ENCODE data around the gene KLF1. TPM values are rescaled to one million over a fixed set of nuclear protein-coding genes. Genes with fewer than 3 reads are reported as not detected.
"Not testable (repeated sequence)": the region's sequence is repeated elsewhere in the genome, so short reads cannot be mapped to it uniquely, and the experiment has no call there.

Gene KLF1
- total RNA-seq, 2 donors from 2014 or later = 0.26 TPM; not detected in 1

DNA sequence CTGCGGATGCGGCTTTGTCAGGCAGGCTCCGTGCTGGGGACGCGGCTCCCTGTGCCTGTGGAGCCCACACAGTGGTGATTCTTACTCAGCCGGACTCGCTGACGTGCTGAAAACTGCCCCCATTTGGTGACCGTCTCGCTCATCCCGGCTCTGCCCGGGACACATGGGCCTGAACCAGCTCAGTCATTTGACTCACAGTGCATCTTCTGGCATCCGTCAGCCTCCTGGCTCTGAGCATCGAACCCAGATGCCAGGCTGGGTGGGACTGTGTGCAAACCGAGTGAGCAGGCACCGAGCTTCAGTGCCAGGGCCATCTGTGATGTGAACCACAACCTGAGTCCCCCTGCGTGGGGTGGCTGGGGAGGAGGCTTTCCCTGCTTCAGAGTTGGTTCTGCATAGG lies 9.5 kb upstream of the KLF1 start:
- H3K9me3 ChIP-seq = no peaks in the 10 kb centered on the region
- peaks cover 15% of the 10 kb centered on the region for H3K36me3 ChIP-seq
- H3K27ac ChIP-seq = no peak overlapping the region
- TF ChIP-seq, protein P1, sequence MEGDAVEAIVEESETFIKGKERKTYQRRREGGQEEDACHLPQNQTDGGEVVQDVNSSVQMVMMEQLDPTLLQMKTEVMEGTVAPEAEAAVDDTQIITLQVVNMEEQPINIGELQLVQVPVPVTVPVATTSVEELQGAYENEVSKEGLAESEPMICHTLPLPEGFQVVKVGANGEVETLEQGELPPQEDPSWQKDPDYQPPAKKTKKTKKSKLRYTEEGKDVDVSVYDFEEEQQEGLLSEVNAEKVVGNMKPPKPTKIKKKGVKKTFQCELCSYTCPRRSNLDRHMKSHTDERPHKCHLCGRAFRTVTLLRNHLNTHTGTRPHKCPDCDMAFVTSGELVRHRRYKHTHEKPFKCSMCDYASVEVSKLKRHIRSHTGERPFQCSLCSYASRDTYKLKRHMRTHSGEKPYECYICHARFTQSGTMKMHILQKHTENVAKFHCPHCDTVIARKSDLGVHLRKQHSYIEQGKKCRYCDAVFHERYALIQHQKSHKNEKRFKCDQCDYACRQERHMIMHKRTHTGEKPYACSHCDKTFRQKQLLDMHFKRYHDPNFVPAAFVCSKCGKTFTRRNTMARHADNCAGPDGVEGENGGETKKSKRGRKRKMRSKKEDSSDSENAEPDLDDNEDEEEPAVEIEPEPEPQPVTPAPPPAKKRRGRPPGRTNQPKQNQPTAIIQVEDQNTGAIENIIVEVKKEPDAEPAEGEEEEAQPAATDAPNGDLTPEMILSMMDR (IDR thresholded peaks at IDR 0.05) = no peak
- H3K27me3 ChIP-seq = no peaks in the 10 kb centered on the region
- H3K4me1 ChIP-seq = peaks cover 0 to 11% of the 10 kb centered on the region in 2 donors
- DNase-seq (ENCODE audit: low spot score) = no peak
- no peak overlapping the region for H3K4me3 ChIP-seq

- no peaks in the 10 kb centered on the region for H3K27me3 ChIP-seq
- H3K36me3 ChIP-seq = peaks cover 15% of the 10 kb centered on the region
- H3K4me1 ChIP-seq = peaks cover 0 to 17% of the 10 kb centered on the region in 2 donors
- H3K9me3 ChIP-seq = no peaks in the 10 kb centered on the region
- no peak overlapping the region for H3K27ac ChIP-seq
- DNase-seq (ENCODE audit: low spot score) = no peak
- H3K4me3 ChIP-seq = no peak overlapping the region
- TF ChIP-seq, protein P1 (IDR thresholded peaks at IDR 0.05) = no peak
These were observed 6.6 kb upstream of the KLF1 start for GRCh38 chr19:12893582-12893981.

GRCh38 chr19:12891553-12892021 lies 4.6 kb upstream of the KLF1 start:
- no peaks in the 10 kb centered on the region for H3K27me3 ChIP-seq
- H3K36me3 ChIP-seq = peaks cover 4% of the 10 kb centered on the region
- peak overlapping the region; percentile 50 to 91 for H3K4me3 ChIP-seq
- no peaks in the 10 kb centered on the region for H3K9me3 ChIP-seq
- peak overlapping the region in 1 of 2 donors; percentile 75 for H3K27ac ChIP-seq
- TF ChIP-seq, protein P1 (IDR thresholded peaks at IDR 0.05) = no peak
- DNase-seq (ENCODE audit: low spot score) = no peak
- H3K4me1 ChIP-seq = peaks cover 0 to 17% of the 10 kb centered on the region in 2 donors

- Histone ChIP-seq H3K9me3 (no peaks in the 10 kb centered on the region), H3K27ac (peak within 1 kb of the TSS; percentile 62 to 75), H3K4me1 (peaks cover 0 to 20% of the 10 kb centered on the region in 2 donors), H3K36me3 (peaks cover 2% of the 10 kb centered on the region), H3K4me3 (peak within 1 kb of the TSS; percentile 50 to 91), H3K27me3 (peaks cover 0 to under 1% of the 10 kb centered on the region in 2 donors)
- TF ChIP-seq, protein P1 (IDR thresholded peaks at IDR 0.05) = no peak
- DNase-seq (ENCODE audit: low spot score) = peak; percentile 99
These were observed 4.0 kb upstream of the KLF1 start, which contains the start of gene GCDH for GRCh38 chr19:12890787-12891552. Gene GCDH, plus strand, starts transcription at chr19:12891160. Its CDS starts 145 bp downstream, at chr19:12891305.

DNA sequence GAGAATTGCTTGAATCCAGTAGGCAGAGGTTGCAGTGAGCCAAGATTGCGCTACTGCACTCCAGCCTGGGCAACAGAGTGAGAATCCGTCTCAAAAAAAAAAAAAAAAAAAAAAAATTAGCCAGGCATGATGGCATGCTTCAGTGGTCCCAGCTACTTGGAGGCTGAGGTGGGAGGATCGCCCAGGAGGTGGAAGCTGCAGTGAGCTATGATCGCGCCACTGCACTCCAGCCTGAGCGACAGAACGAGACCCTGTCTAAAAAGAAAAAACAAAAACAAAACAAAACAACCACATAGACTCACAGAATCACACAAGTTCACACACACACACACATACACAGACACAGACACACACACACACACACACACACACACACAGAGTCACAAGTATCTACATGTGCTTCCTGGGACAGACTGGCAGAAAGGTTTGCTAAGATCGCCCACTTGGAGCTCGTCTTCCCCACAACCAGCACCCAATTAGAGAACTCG lies 3.3 kb upstream of the KLF1 start:
- H3K27me3 ChIP-seq; H3K36me3 ChIP-seq; H3K9me3 ChIP-seq; DNase-seq (ENCODE audit: low spot score): not testable (repeated sequence)
- Histone ChIP-seq H3K4me1 (peaks cover 0 to 26% of the 10 kb centered on the region in 2 donors), H3K4me3 (peak overlapping the region in 1 of 2 donors; percentile 91), H3K27ac (peak overlapping the region; percentile 31 to 39)

DNA sequence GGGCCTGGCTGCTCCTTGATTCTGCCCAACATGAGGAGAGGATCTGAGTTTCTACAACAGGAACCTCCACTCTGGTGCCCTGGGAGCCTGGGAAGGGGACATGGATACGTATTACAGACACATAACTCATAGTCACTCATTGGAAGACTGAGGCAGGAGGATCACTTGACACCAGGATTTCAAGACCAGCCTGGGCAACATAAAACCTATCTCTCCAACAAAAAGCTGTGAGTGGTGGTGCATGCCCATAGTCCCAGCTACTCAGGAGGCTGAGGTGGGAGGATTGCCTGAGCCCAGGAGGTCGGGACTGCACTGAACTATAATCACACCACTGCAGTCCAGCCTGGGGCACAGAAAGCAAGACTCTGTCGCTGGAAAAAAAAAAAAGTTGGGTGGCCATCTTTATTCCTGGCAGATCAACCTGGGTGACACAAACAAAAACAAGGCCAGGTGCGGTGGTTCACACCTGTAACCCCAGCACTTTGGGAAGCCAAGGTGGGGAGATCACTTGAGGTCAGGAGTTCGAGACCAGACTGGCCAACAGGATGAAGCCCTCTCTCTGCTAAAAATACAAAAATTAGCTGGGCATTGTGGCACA lies 1.1 kb upstream of the KLF1 start:
- Histone ChIP-seq H3K27me3 (peaks cover 0 to 15% of the 10 kb centered on the region in 2 donors), H3K4me3 (no peak overlapping the region), H3K9me3 (peaks cover 0 to 9% of the 10 kb centered on the region in 2 donors), H3K27ac (no peak overlapping the region), H3K36me3 (no peaks in the 10 kb centered on the region), H3K4me1 (peaks cover 0 to 32% of the 10 kb centered on the region in 2 donors)
- no peak for DNase-seq (ENCODE audit: low spot score)
- TF ChIP-seq, protein P1 (IDR thresholded peaks at IDR 0.05) = no peak
